CD14-positive monocyte (primary cell): ENCODE results near the gene CCL15. TPM values are rescaled to one million over a fixed set of nuclear protein-coding genes. Genes with fewer than 3 reads are reported as not detected.
"Not testable (repeated sequence)": the region's sequence is repeated elsewhere in the genome, so short reads cannot be mapped to it uniquely, and the experiment has no call there.

ENCODE experiments used
- DNase-seq, 3 donors: peaks; one replicate each; pipeline ENCODE4 v3.0.0-alpha.2; 2011 to 2022
- H2AFZ ChIP-seq: 2 replicates; pipeline ENCODE4 v1.6.0; 2012; ENCODE audit warnings: mild to moderate bottlenecking, low read depth, low read length, inconsistent platforms; ENCODE audit not compliant: insufficient read depth, poor library complexity, severe bottlenecking
- H3K27ac ChIP-seq, 2 donors: 1 replicate in 1 of 2; 2 replicates in 1 of 2; pipeline ENCODE4 v1.5.1; 2012 to 2013; ENCODE audit warnings: low read length in 2 of 2, control low read depth in 1 of 2, inconsistent platforms in 1 of 2, low read depth in 1 of 2, mild to moderate bottlenecking in 1 of 2
- H3K27me3 ChIP-seq, 2 donors: one replicate each; pipeline versions ENCODE4 v1.6.0 to v1.6.1; 2011 to 2013; ENCODE audit warnings: low read length in 2 of 2; ENCODE audit not compliant: control insufficient read depth in 2 of 2, insufficient read depth in 2 of 2
- H3K36me3 ChIP-seq, 2 donors: replicated peaks in 1 of 2; 1 replicate in 1 of 2; 2 replicates in 1 of 2; pipeline versions ENCODE4 v1.5.1 to v1.6.1; 2012 to 2013; ENCODE audit warnings: low read length in 2 of 2, control low read depth in 1 of 2, inconsistent platforms in 1 of 2, mild to moderate bottlenecking in 1 of 2; ENCODE audit not compliant: insufficient read depth in 2 of 2, control insufficient read depth in 1 of 2
- H3K4me1 ChIP-seq, 2 donors: 1 replicate in 1 of 2; 2 replicates in 1 of 2; pipeline versions ENCODE4 v1.5.1 to v1.6.1; 2012 to 2013; ENCODE audit warnings: low read length in 2 of 2, control low read depth in 1 of 2, inconsistent platforms in 1 of 2, mild to moderate bottlenecking in 1 of 2, moderate library complexity in 1 of 2; ENCODE audit not compliant: insufficient read depth in 2 of 2, control insufficient read depth in 1 of 2
- H3K4me2 ChIP-seq: replicated peaks from 2 replicates; pipeline ENCODE3; 2012; ENCODE audit warnings: low read length, moderate library complexity, mild to moderate bottlenecking; ENCODE audit not compliant: poor library complexity, severe bottlenecking; ENCODE audit errors: extremely low read depth
- H3K4me3 ChIP-seq, 3 experiments: fragments of 200-600 bp in 1 of 3; sonication (generic) in 1 of 3; replicated peaks in 1 of 3; 1 replicate in 2 of 3; 2 replicates in 1 of 3; pipeline ENCODE4 v1.5.1; 2011 to 2013; ENCODE audit warnings: low read length in 3 of 3, mild to moderate bottlenecking in 3 of 3, control low read depth in 2 of 3, low read depth in 2 of 3, inconsistent platforms in 1 of 3, moderate library complexity in 1 of 3
- H3K79me2 ChIP-seq: 2 replicates; pipeline ENCODE4 v1.6.0; 2012; ENCODE audit warnings: mild to moderate bottlenecking, control low read depth, inconsistent platforms, low read length, moderate library complexity; ENCODE audit not compliant: insufficient read depth
- H3K9ac ChIP-seq: 2 replicates; pipeline ENCODE4 v1.6.0; 2017; ENCODE audit warnings: low read length, mild to moderate bottlenecking; ENCODE audit not compliant: insufficient read depth, poor library complexity, severe bottlenecking
- H3K9me3 ChIP-seq, 2 donors: replicated peaks in 1 of 2; 1 replicate in 1 of 2; 2 replicates in 1 of 2; pipeline versions ENCODE4 v1.5.1 to v1.6.1; 2012 to 2013; ENCODE audit warnings: low read length in 2 of 2, control low read depth in 1 of 2; ENCODE audit not compliant: control insufficient read depth in 1 of 2, insufficient read depth in 1 of 2
- H4K20me1 ChIP-seq: 2 replicates; pipeline ENCODE4 v1.6.0; 2012; ENCODE audit warnings: mild to moderate bottlenecking, low read length, control low read depth, moderate library complexity; ENCODE audit not compliant: insufficient read depth
- H3K27ac Mint-ChIP-seq, 7 donors: one replicate each; pipeline ENCODE4 v1.8.0; 2020; ENCODE audit warnings: mild to moderate bottlenecking in 7 of 7, mixed read lengths in 7 of 7, moderate library complexity in 6 of 7, inconsistent platforms in 2 of 7
- H3K27me3 Mint-ChIP-seq, 3 donors: one replicate each; pipeline ENCODE4 v1.8.0; 2021 to 2022; ENCODE audit warnings: low read depth in 3 of 3, mild to moderate bottlenecking in 3 of 3, mixed read lengths in 3 of 3, moderate library complexity in 3 of 3, inconsistent platforms in 1 of 3
- H3K36me3 Mint-ChIP-seq, 2 donors: one replicate each; pipeline ENCODE4 v1.8.0; 2020; ENCODE audit warnings: mixed read lengths in 2 of 2, inconsistent platforms in 1 of 2, mild to moderate bottlenecking in 1 of 2
- H3K4me1 Mint-ChIP-seq: one replicate; pipeline ENCODE4 v1.8.0; 2020; ENCODE audit warnings: mild to moderate bottlenecking, mixed read lengths
- H3K4me3 Mint-ChIP-seq, 2 donors: one replicate each; pipeline ENCODE4 v1.8.0; 2020; ENCODE audit warnings: mild to moderate bottlenecking in 2 of 2, mixed read lengths in 2 of 2, moderate library complexity in 1 of 2
- H3K9me3 Mint-ChIP-seq, 7 donors: one replicate each; pipeline ENCODE4 v1.8.0; 2020 to 2022; ENCODE audit warnings: mixed read lengths in 7 of 7, mild to moderate bottlenecking in 6 of 7, moderate library complexity in 6 of 7, inconsistent platforms in 2 of 7
- WGBS: methylation state at CpG from one replicate; pipeline ENCODE4 v1.1.5; 2013; ENCODE audit warnings: missing lambda C conversion rate; ENCODE audit not compliant: insufficient coverage; 5-methylcytosine and 5-hydroxymethylcytosine counted together
- intact Hi-C, 2 donors: fragments of 100-400 bp; cut with micrococcal nuclease; formaldehyde crosslinking; loops; one replicate each; pipeline versions ENCODE4 v1.15.0 to v1.15.1; 2023
- polyA plus RNA-seq, 3 donors: library from polyadenylated mRNA; depleted of rRNA in 1 of 3; unstranded in 2 of 3; stranded (reverse) in 1 of 3; fragments of 300-500 nt in 2 of 3; fragments of >200 nt in 1 of 3; fragmentation: Illumina TruSeq in 2 of 3; gene quantifications; 1 replicate in 2 of 3; 2 replicates in 1 of 3; pipeline ENCODE4 v1.2.3, GENCODE V29; 2012 to 2021
- TF ChIP-seq, protein P1 (sequence below): fragments of 200-600 bp; IDR thresholded peaks from one replicate; pipeline ENCODE4 v1.8.0; 2022; ENCODE audit warnings: antibody characterized with exemption, mild to moderate bottlenecking

Gene CCL15
- polyA plus RNA-seq, 3 donors, result not detected

DNA sequence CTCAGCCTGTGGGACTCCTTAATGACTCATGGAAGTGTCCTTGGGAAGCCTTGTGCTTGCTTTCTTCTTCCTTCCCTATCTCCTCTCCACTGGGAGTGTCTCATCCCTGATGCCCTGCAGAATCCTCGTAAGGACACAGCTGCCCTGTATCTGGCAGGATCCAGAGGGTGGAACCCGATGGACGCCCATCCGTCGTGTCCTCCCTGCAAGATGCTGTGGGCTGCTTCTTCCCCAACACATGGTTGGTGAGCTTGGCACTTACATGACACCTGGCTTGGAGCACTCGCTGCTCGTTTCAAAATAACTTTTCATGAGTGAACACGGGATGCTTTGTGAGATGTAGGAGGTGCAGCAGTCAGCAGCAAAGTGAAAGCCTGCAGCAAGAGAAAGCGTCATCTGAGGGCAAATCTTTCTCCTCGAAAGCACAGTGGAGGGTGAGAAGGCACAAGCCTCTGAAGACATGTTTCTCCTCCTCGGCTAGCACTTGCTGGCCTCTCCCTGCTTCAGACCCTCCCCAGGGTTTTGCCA, 3.3 kb downstream of the CCL15 start:
- H3K4me3 Mint-ChIP-seq, result no peak overlapping the region
- no peaks in the 10 kb centered on the region for H3K9me3 ChIP-seq
- H3K79me2 ChIP-seq, result no peaks in the 10 kb centered on the region
- H3K27me3 Mint-ChIP-seq, result peaks cover 0 to 4% (median 2%) of the 10 kb centered on the region in 3 donors
- no peaks in the 10 kb centered on the region for H4K20me1 ChIP-seq
- no peak overlapping the region for H3K27ac ChIP-seq
- H3K4me1 ChIP-seq, result no peaks in the 10 kb centered on the region
- no peaks in the 10 kb centered on the region for H3K9me3 Mint-ChIP-seq
- no peak overlapping the region for H3K27ac Mint-ChIP-seq
- peak overlapping the region; percentile 35 for H2AFZ ChIP-seq
- no peaks in the 10 kb centered on the region for H3K27me3 ChIP-seq
- H3K4me2 ChIP-seq, result no peak overlapping the region
- no peaks in the 10 kb centered on the region for H3K36me3 ChIP-seq
- no peaks in the 10 kb centered on the region for H3K36me3 Mint-ChIP-seq
- H3K4me3 ChIP-seq, result no peak overlapping the region
- peaks cover 6% of the 10 kb centered on the region for H3K4me1 Mint-ChIP-seq
- no peak for DNase-seq
- TF ChIP-seq, protein P1, sequence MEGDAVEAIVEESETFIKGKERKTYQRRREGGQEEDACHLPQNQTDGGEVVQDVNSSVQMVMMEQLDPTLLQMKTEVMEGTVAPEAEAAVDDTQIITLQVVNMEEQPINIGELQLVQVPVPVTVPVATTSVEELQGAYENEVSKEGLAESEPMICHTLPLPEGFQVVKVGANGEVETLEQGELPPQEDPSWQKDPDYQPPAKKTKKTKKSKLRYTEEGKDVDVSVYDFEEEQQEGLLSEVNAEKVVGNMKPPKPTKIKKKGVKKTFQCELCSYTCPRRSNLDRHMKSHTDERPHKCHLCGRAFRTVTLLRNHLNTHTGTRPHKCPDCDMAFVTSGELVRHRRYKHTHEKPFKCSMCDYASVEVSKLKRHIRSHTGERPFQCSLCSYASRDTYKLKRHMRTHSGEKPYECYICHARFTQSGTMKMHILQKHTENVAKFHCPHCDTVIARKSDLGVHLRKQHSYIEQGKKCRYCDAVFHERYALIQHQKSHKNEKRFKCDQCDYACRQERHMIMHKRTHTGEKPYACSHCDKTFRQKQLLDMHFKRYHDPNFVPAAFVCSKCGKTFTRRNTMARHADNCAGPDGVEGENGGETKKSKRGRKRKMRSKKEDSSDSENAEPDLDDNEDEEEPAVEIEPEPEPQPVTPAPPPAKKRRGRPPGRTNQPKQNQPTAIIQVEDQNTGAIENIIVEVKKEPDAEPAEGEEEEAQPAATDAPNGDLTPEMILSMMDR, result no peak
- WGBS, result 94% methylated on average over 8 of the region's 11 CpGs
- intact Hi-C loops, result no loop called here
- no peak overlapping the region for H3K9ac ChIP-seq

GRCh38 chr17:35995346-35995745, 6.0 kb downstream of the CCL15 start:
- DNase-seq, H3K27ac Mint-ChIP-seq, H3K4me2 ChIP-seq, H3K27ac ChIP-seq, H3K4me3 ChIP-seq, H3K4me3 Mint-ChIP-seq, H3K36me3 Mint-ChIP-seq, H3K27me3 ChIP-seq, H3K36me3 ChIP-seq, H2AFZ ChIP-seq, H3K9ac ChIP-seq, H3K4me1 ChIP-seq, H3K9me3 ChIP-seq, H3K9me3 Mint-ChIP-seq, H4K20me1 ChIP-seq, H3K79me2 ChIP-seq, intact Hi-C loops, H3K27me3 Mint-ChIP-seq: not testable (repeated sequence)
- H3K4me1 Mint-ChIP-seq, result peaks cover 12% of the 10 kb centered on the region
- no CpG with 5 or more reads among the region's 2 CpGs for WGBS
